HCT116 (cell line): Measurements from ENCODE around the gene CAB39. TPM values are rescaled to one million over a fixed set of nuclear protein-coding genes. Genes with fewer than 3 reads are reported as not detected.

Source experiments
- ATAC-seq: fragments of 200-7000 bp; cut with Tn5 transposase; 2 replicates; pipeline ENCODE4 v1.9.1; 2020; ENCODE audit warnings: mild to moderate bottlenecking, moderate library complexity
- BruUV-seq: library from RNA; stranded (reverse); fragments of 400-500 nt; replicated peaks from 2 replicates; lab custom pipeline; 2021; lab: Mats Ljungman, UMichigan
- CTCF ChIA-PET: fragments of 300-600 bp; sonication (Branson Sonifier 250); formaldehyde crosslinking; loops from one replicate; lab custom pipeline; 2021; ENCODE audit warnings: antibody characterized with exemption; lab: Charles Lee
- POLR2A ChIA-PET: fragments of 300-600, 350-600 bp; sonication (Branson Sonifier 250); formaldehyde crosslinking; loops from one replicate; lab custom pipeline; 2021; ENCODE audit warnings: antibody characterized with exemption; lab: Charles Lee
- RAD21 ChIA-PET, 2 experiments: fragments of 300-600 bp; sonication (Branson Sonifier 250); formaldehyde crosslinking; loops; one replicate each; lab custom pipeline; 2023; ENCODE audit warnings: low total read pairs in 2 of 2; ENCODE audit not compliant: uncharacterized antibody in 2 of 2, unreplicated experiment in 2 of 2, low non-redundant PET in 1 of 2; lab: Charles Lee
- DNase-seq: peaks from one replicate; pipeline ENCODE4 v3.0.0-alpha.2; 2010; ENCODE audit warnings: low read depth, low spot score
- H2AFZ ChIP-seq: fragments of 200-600 bp; shearing (Covaris generic), sonication (generic); 2 replicates; pipeline ENCODE4 v1.6.1; 2017; ENCODE audit warnings: low read depth, mixed run types, mixed read lengths, antibody characterized with exemption, low read length; ENCODE audit not compliant: poor library complexity, severe bottlenecking
- H3K27ac ChIP-seq: 2 replicates; pipeline ENCODE4 v1.5.1; 2012; ENCODE audit warnings: low read depth, low read length
- H3K27me3 ChIP-seq: fragments of 200-600 bp; sonication (generic); 2 replicates; pipeline ENCODE4 v1.6.1; 2016; ENCODE audit warnings: mixed run types, low read length, mixed read lengths; ENCODE audit not compliant: insufficient read depth
- H3K36me3 ChIP-seq, 2 experiments: fragments of 200-500 bp in 1 of 2; fragments of 200-600 bp in 1 of 2; sonication (Bioruptor generic) in 1 of 2; sonication (generic) in 1 of 2; 2 replicates each; pipeline versions ENCODE4 v1.5.1 to v1.6.1; 2014 to 2016; ENCODE audit warnings: low read length in 2 of 2, inconsistent platforms in 1 of 2, mixed read lengths in 1 of 2, mixed run types in 1 of 2; ENCODE audit not compliant: insufficient read depth in 2 of 2, control insufficient read depth in 1 of 2
- H3K4me1 ChIP-seq, 2 experiments: fragments of 200-600 bp in 1 of 2; sonication (generic) in 1 of 2; 2 replicates each; pipeline versions ENCODE4 v1.5.1 to v1.6.1; 2012 to 2017; ENCODE audit warnings: low read length in 2 of 2, inconsistent platforms in 1 of 2, mild to moderate bottlenecking in 1 of 2, mixed read lengths in 1 of 2, mixed run types in 1 of 2, moderate library complexity in 1 of 2; ENCODE audit not compliant: insufficient read depth in 2 of 2, control insufficient read depth in 1 of 2
- H3K4me2 ChIP-seq: fragments of 200-600 bp; sonication (generic); 2 replicates; pipeline ENCODE4 v1.6.1; 2017; ENCODE audit warnings: mixed run types, low read length, mixed read lengths
- H3K4me3 ChIP-seq, 2 experiments: fragments of 200-600 bp in 1 of 2; sonication (generic) in 1 of 2; replicated peaks in 1 of 2; 2 replicates each; pipeline ENCODE4 v1.5.1; 2011 to 2016; ENCODE audit warnings: low read length in 2 of 2, control low read depth in 1 of 2, low read depth in 1 of 2, mild to moderate bottlenecking in 1 of 2, mixed read lengths in 1 of 2, mixed run types in 1 of 2
- H3K79me2 ChIP-seq: fragments of 200-600 bp; sonication (generic); 2 replicates; pipeline ENCODE4 v1.6.1; 2017; ENCODE audit warnings: mild to moderate bottlenecking, mixed run types, low read length, moderate library complexity, mixed read lengths; ENCODE audit not compliant: insufficient read depth
- H3K9ac ChIP-seq: fragments of 200-600 bp; sonication (generic); 2 replicates; pipeline ENCODE4 v1.6.1; 2016; ENCODE audit warnings: low read length, mixed read lengths
- H3K9me2 ChIP-seq: fragments of 200-600 bp; sonication (generic), shearing (Covaris generic); 2 replicates; pipeline ENCODE4 v1.6.1; 2017; ENCODE audit warnings: mixed run types, mild to moderate bottlenecking, moderate library complexity; ENCODE audit not compliant: insufficient read depth
- H3K9me3 ChIP-seq, 2 experiments: fragments of 200-500 bp in 1 of 2; fragments of 200-600 bp in 1 of 2; sonication (Bioruptor generic) in 1 of 2; sonication (generic) in 1 of 2; 2 replicates each; pipeline ENCODE4 v1.6.1; 2014 to 2017; ENCODE audit warnings: low read length in 2 of 2, mixed read lengths in 2 of 2, inconsistent platforms in 1 of 2, low read depth in 1 of 2, mild to moderate bottlenecking in 1 of 2, mixed run types in 1 of 2, moderate library complexity in 1 of 2; ENCODE audit not compliant: control insufficient read depth in 1 of 2, insufficient read depth in 1 of 2
- H4K20me1 ChIP-seq: fragments of 200-600 bp; sonication (generic), shearing (Covaris generic); 2 replicates; pipeline ENCODE4 v1.6.1; 2017; ENCODE audit warnings: mixed run types, mild to moderate bottlenecking, moderate library complexity; ENCODE audit not compliant: insufficient read depth
- ATF3 ChIP-seq: IDR thresholded peaks from 2 replicates; pipeline ENCODE4 v1.6.1; 2012
- CBX3 ChIP-seq: IDR thresholded peaks from 2 replicates; pipeline ENCODE4 v1.6.1; 2012; ENCODE audit warnings: low read depth
- EGR1 ChIP-seq: IDR thresholded peaks from 2 replicates; pipeline ENCODE4 v1.6.1; 2012; ENCODE audit warnings: low read depth
- ELF1 ChIP-seq: IDR thresholded peaks from 2 replicates; pipeline ENCODE4 v1.6.1; 2012; ENCODE audit warnings: low read depth, borderline replicate concordance
- FOSL1 ChIP-seq: IDR thresholded peaks from 2 replicates; pipeline ENCODE4 v1.6.1; 2012; ENCODE audit warnings: low read depth
- JUND ChIP-seq: IDR thresholded peaks from 2 replicates; pipeline ENCODE4 v1.6.1; 2012
- MAX ChIP-seq: IDR thresholded peaks from 2 replicates; pipeline ENCODE4 v1.6.1; 2012
- POLR2A ChIP-seq: IDR thresholded peaks from 2 replicates; pipeline ENCODE4 v1.7.0; 2011; ENCODE audit warnings: borderline replicate concordance; ENCODE audit not compliant: insufficient read depth, insufficient read length; ENCODE audit errors: extremely low read depth
- RAD21 ChIP-seq: IDR thresholded peaks from 2 replicates; pipeline ENCODE4 v1.6.1; 2012; ENCODE audit warnings: low read depth, mild to moderate bottlenecking
- REST ChIP-seq: IDR thresholded peaks from 2 replicates; pipeline ENCODE4 v1.6.1; 2012; ENCODE audit warnings: low read depth
- SRF ChIP-seq: IDR thresholded peaks from 2 replicates; pipeline ENCODE4 v1.6.1; 2012; ENCODE audit warnings: low read depth
- ZBTB33 ChIP-seq: IDR thresholded peaks from 2 replicates; pipeline ENCODE4 v1.6.1; 2011; ENCODE audit warnings: mild to moderate bottlenecking, low read length, moderate library complexity; ENCODE audit not compliant: insufficient replicate concordance; ENCODE audit errors: extremely low read depth
- ZFX ChIP-seq: fragments of 450-650 bp; IDR thresholded peaks from 2 replicates; pipeline ENCODE4 v1.6.1; 2017
- ZNF274 ChIP-seq: fragments of 200-500 bp; sonication (Bioruptor generic); IDR thresholded peaks from 2 replicates; pipeline ENCODE4 v1.6.1; 2014; ENCODE audit warnings: mild to moderate bottlenecking, low read depth, low read length, inconsistent platforms
- intact Hi-C: fragments of 100-400 bp; cut with micrococcal nuclease; formaldehyde crosslinking; loops from 2 replicates; pipeline ENCODE4 v1.10.0; 2022
- total RNA-seq: library from RNA; stranded (reverse); gene quantifications from one replicate; pipeline ENCODE4 v1.2.1, GENCODE V29; 2021; ENCODE audit not compliant: unreplicated experiment

CAB39 gene
- total RNA-seq, 1 experiment from 2014 or later = 63.6 TPM

- Histone ChIP-seq H3K4me3 (no peak overlapping the region), H3K4me1 (no peaks in the 10 kb centered on the region), H3K27ac (no peak overlapping the region), H3K36me3 (peaks cover 3 to 4% of the 10 kb centered on the region in 2 experiments; a peak in 1 of 4 replicates), H3K9ac (no peak overlapping the region), H3K27me3 (no peaks in the 10 kb centered on the region), H3K9me3 (no peaks in the 10 kb centered on the region), H4K20me1 (no peaks in the 10 kb centered on the region; the same call in 1 of the 2 replicates), H3K9me2 (no peaks in the 10 kb centered on the region), H3K4me2 (no peak overlapping the region), H2AFZ (no peak overlapping the region), H3K79me2 (peaks cover 56% of the 10 kb centered on the region)
- DNase-seq = no peak
- ATAC-seq = no peak
- no TSS peak for BruUV-seq
- ChIA-PET CTCF (no interaction called here), RAD21 (no interaction called here), POLR2A (no interaction called here)
- TF ChIP-seq ELF1 (no peak), JUND (no peak), EGR1 (no peak), FOSL1 (no peak), RAD21 (no peak), POLR2A (no peak), SRF (no peak), MAX (no peak), CBX3 (no peak), REST (no peak), ATF3 (no peak), ZNF274 (no peak), ZBTB33 (no peak), ZFX (no peak)
- intact Hi-C loops = loop anchor here (5.0 kb wide), 1 partner anchor 38 kb away; no protein-coding TSS in a partner anchor
These were observed 47.0 kb downstream of the CAB39 start for GRCh38 chr2:230759481-230760167.
